T-helper 1 cell treated with Interleukin-12 subunit alpha and Interleukin-12 subunit beta and Interleukin-4 antibody, amounts not matched to agents 30 ng/mL and 1 ng/mL, for 36 hours (primary cell): Measurements from ENCODE around the gene TCHP. TPM values are rescaled to one million over a fixed set of nuclear protein-coding genes. Genes with fewer than 3 reads are reported as not detected.

Source experiments
- intact Hi-C: fragments of 100-400 bp; cut with micrococcal nuclease; formaldehyde crosslinking; loops from one replicate; pipeline ENCODE4 v1.15.1; 2024
- total RNA-seq: library from RNA; stranded (reverse); gene quantifications from 2 replicates; pipeline ENCODE4 v1.2.3, GENCODE V29; 2022

TCHP gene
- total RNA-seq, 1 donor from 2014 or later, result 35.2 TPM

GRCh38 chr12:109959411-109960093 is 59.5 kb downstream of the TCHP start:
- intact Hi-C loops, result no loop called here

GRCh38 chr12:109961201-109961600 is 61.1 kb downstream of the TCHP start:
- intact Hi-C loops, result no loop called here

GRCh38 chr12:109961612-109962011 is 61.5 kb downstream of the TCHP start:
- intact Hi-C loops, result no loop called here

DNA sequence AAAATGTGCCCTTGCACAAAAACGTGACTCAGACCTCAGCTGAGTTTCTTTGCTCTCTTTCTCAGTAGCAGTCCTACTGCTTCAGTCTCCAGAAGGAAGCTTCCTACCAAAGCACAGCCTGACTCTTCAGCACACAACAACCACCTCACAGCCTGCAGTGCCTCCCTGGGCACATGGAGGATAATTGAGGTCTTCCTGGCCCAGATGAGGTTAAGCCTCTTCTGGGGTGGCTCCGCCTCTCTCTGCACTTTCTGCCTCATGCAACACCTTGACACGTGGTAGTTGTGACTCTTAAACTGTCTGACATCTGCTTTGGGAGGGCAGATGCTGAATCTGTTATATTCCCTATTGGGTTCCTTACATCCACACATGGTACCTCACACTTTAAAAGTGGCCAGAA is 62.3 kb downstream of the TCHP start:
- intact Hi-C loops, result no loop called here

DNA sequence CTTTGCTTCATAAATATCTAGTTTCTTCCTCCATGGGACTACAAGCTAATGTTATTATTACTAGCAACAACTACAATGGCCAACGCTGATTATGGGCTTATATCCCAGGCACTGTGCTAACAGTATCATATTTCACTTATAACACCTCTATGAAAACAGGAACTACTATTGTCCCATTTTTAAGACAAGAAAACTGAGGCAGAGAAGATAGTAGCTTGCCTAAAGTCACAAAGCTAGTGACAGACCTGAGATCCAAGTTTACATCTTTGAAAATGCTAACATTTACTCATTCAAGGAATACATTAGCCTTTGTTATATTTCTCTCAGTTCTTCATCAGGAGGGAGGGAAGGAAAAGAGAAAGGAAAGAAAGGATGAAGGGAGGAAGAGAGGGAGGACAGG is 63.3 kb downstream of the TCHP start:
- intact Hi-C loops, result no loop called here

DNA sequence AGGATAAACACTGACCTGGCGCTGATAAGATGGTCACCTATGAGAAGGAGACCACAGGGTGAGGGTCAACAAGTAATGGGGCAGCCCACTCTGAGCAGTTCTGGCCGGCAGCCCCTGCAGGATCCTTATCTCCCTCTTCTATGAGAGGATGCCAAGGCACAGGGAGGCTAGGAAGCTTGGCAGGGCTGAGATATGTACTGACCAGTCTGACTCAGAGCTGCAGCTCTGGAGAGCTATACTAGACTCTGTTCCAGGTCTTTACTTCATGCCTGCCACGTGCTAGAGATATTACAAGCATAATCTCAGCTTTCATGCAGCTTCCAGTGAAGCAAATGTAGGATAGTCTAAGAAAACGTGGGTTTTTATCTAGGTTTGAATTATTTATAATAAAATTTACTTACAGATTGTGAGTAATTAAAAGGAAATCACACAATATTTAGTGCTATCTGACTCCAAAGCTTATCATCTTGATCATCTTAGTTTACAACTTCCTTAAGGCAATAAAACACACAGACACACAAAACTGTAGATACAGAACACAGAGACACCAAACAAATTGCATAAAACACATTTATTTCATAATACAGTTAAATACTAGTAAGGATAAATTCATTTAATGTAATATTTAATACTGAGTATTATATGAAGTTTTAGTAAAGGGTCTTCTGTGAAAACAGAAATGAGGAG is 63.8 kb downstream of the TCHP start:
- intact Hi-C loops, result no loop called here

- intact Hi-C loops, result no loop called here
Observed at GRCh38 chr12:109966546-109966945, 66.5 kb downstream of the TCHP start.

- intact Hi-C loops, result no loop called here
Observed at GRCh38 chr12:109967383-109968031, 67.4 kb downstream of the TCHP start.

Other genes starting within 250 kb of the TCHP start
- gene FAM222A, start 186.4 kb upstream of the TCHP start, total RNA-seq, result 0.51 and 0.80 TPM in 2 replicates
- gene TRPV4, start 66.9 kb upstream of the TCHP start, total RNA-seq, result not detected in 2 replicates
- 23.7 and 24.9 TPM in 2 replicates for gene GLTP, start 19.7 kb upstream of the TCHP start, total RNA-seq
- gene GIT2, start 96.1 kb downstream of the TCHP start, total RNA-seq, result 139 TPM in 2 replicates
- gene ANKRD13A, start 99.2 kb downstream of the TCHP start, total RNA-seq, result 78.8 and 82.1 TPM in 2 replicates
- 24.4 and 25.1 TPM in 2 replicates for gene C12orf76, start 148.2 kb downstream of the TCHP start, total RNA-seq
- gene IFT81, start 224.1 kb downstream of the TCHP start, total RNA-seq, result 1.2 and 1.3 TPM in 2 replicates